Measurements from ENCODE around the gene RACK1. TPM values are rescaled to one million over a fixed set of nuclear protein-coding genes. Genes with fewer than 3 reads are reported as not detected.
A peak's percentile ranks its signal among the peaks of the same experiment; 100 is the strongest.
"Not testable (repeated sequence)": the region's sequence is repeated elsewhere in the genome, so short reads cannot be mapped to it uniquely, and the experiment has no call there.

The RACK1 gene
- total RNA-seq, 1 donor from 2014 or later, result 628 TPM

DNA sequence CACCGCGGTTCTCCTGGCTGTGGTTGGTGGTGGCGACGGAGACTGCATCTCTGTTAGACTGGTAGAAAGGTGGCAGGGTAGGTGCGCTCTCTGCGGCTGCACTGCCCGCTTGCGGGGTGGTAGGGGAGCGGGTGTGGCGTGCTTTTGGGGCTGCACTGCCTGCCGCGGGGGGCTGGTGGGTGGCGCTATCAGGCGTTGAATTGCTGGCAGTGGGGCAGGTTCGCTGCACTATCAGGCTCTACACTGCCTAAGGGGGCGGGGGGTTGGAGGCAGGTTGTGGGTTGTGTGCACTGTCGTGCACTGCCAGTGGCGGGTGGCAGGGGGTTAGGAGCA lies 38.2 kb upstream of the RACK1 start:
- H3K9me3 ChIP-seq (replicated peaks), result no peaks in the 10 kb centered on the region
- H3K27me3 ChIP-seq (ENCODE audit: low read depth), result no peaks in the 10 kb centered on the region
- H3K27ac ChIP-seq (replicated peaks), result no peak overlapping the region
- no peaks in the 10 kb centered on the region for H3K36me3 ChIP-seq
- H3K4me1 ChIP-seq, result no peaks in the 10 kb centered on the region
- no peak overlapping the region for H3K4me3 ChIP-seq
- DNase-seq, result no peak
- intact Hi-C loops (cut with micrococcal nuclease), result no loop called here
- TF ChIP-seq, protein P1, sequence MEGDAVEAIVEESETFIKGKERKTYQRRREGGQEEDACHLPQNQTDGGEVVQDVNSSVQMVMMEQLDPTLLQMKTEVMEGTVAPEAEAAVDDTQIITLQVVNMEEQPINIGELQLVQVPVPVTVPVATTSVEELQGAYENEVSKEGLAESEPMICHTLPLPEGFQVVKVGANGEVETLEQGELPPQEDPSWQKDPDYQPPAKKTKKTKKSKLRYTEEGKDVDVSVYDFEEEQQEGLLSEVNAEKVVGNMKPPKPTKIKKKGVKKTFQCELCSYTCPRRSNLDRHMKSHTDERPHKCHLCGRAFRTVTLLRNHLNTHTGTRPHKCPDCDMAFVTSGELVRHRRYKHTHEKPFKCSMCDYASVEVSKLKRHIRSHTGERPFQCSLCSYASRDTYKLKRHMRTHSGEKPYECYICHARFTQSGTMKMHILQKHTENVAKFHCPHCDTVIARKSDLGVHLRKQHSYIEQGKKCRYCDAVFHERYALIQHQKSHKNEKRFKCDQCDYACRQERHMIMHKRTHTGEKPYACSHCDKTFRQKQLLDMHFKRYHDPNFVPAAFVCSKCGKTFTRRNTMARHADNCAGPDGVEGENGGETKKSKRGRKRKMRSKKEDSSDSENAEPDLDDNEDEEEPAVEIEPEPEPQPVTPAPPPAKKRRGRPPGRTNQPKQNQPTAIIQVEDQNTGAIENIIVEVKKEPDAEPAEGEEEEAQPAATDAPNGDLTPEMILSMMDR (IDR thresholded peaks at IDR 0.05; ENCODE audit: borderline replicate concordance), result no peak

DNA sequence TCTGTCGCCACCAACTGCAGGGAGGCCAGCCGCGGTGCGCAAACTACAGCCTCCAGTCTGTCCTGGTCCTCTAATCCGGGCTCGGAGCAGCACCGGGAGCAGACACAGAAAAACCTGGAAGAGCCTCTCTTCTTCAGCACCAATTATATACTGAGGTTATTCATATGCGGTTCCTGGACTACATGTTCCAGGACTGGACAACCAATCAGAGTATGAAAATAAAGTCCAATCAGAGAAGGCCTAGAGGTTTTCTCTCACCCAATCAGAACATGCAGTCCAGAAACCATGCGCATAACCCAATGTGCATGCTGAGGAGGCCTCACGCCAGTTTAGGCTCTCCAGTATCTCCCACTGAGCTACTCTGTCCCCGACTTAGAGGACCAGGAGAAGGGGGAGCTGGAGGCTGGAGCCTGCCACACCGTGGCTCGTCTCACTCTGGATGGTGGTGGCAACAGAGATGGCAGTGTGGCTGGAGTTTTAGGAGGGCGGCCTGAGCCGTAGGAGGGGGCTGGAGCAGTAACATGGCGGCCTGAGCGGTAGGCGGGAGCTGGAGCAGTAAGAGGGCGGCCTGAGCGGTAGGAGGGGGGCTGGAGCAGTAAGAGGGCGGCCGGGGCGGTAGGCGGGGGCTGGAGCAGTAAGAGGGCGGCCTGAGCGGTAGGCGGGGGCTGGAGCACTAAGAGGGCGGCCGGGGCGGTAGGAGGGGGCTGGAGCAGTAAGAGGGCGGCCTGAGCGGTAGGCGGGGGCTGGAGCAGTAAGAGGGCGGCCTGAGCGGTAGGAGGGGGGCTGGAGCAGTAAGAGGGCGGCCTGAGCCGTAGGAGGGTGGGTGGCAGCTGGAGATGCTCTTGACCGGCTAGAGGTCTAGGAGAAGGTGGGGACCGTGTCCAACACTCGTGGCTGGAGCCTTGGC lies 37.6 kb upstream of the RACK1 start:
- intact Hi-C loops (cut with micrococcal nuclease), result no loop called here
- Histone ChIP-seq H3K36me3 (no peaks in the 10 kb centered on the region), H3K27ac (replicated peaks) (no peak overlapping the region), H3K4me3 (no peak overlapping the region), H3K9me3 (replicated peaks) (no peaks in the 10 kb centered on the region), H3K4me1 (no peaks in the 10 kb centered on the region), H3K27me3 (ENCODE audit: low read depth) (no peaks in the 10 kb centered on the region)
- no peak for DNase-seq
- TF ChIP-seq, protein P1 (IDR thresholded peaks at IDR 0.05; ENCODE audit: borderline replicate concordance), result no peak

DNA sequence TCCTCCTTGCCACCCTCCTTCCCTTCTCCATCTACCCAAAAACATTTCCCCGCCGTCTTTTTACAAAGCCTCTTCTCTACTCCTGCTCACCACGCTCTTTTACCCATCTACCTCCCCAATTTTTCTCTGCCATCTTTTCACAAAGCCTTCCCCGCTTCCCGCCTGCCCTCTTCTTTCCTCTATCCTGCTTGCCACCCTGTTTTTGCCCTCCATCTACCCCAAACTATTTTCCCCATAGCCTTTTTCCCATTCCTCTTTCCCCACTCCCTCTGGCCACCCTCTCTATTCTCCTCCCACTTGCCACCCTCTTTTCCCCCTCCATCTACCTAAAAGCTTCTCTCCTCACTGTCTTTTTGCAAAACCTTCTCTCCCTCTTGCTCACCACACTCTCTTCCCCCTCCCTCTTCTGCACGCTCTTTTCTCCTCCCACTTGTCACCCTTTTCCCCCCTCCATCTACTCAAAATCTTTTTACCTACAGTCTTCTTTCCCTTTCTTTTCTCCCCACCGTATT lies 36.6 kb upstream of the RACK1 start:
- no peaks in the 10 kb centered on the region for H3K4me1 ChIP-seq
- no peak for DNase-seq
- H3K27ac ChIP-seq (replicated peaks), result no peak overlapping the region
- H3K27me3 ChIP-seq (ENCODE audit: low read depth), result no peaks in the 10 kb centered on the region
- no peaks in the 10 kb centered on the region for H3K9me3 ChIP-seq (replicated peaks)
- TF ChIP-seq, protein P1 (IDR thresholded peaks at IDR 0.05; ENCODE audit: borderline replicate concordance), result no peak
- no peak overlapping the region for H3K4me3 ChIP-seq
- intact Hi-C loops (cut with micrococcal nuclease), result no loop called here
- H3K36me3 ChIP-seq, result no peaks in the 10 kb centered on the region

DNA sequence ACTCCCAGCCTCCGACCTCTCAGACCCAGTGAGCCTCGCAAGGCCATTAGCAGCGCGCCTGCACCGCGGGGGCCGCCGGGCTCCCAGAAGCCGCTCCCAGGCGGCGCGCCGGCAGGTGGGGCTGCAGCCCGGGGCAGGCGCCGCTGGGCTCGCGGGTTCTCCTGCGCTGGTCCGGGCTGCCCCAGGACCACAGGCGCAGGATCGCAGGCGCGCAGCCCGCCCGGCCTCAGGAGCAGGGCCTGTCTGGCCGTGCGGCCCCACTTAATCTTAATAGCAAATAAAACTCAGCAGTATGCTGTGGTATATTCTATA lies 29.7 kb upstream of the RACK1 start:
- intact Hi-C loops (cut with micrococcal nuclease); H3K27ac ChIP-seq (replicated peaks); DNase-seq; H3K4me1 ChIP-seq; H3K27me3 ChIP-seq (ENCODE audit: low read depth); H3K9me3 ChIP-seq (replicated peaks); H3K36me3 ChIP-seq: not testable (repeated sequence)
- H3K4me3 ChIP-seq, result peak overlapping the region; percentile 40
- TF ChIP-seq, protein P1 (IDR thresholded peaks at IDR 0.05; ENCODE audit: borderline replicate concordance), result peak; percentile 51

DNA sequence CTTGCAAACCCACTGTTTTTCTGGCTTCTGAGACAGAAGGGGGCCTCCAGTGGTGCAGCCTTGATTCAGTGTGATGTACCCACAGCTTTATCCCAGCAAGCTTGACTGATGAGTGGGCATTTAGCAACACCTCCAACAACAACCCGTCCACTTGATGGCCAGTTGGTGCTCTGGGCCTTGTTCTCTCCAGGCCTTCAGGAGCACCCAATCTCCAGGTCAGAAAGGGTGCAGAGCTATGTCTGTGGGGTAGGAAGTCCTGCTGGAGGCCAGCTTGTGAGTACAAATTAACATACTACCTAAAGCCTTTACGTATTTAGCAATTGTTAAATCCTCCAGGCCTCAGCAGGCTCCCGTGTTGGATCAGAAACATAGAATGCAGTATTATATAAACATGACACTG lies 27.4 kb upstream of the RACK1 start:
- Histone ChIP-seq H3K27ac (replicated peaks) (no peak overlapping the region), H3K4me3 (no peak overlapping the region), H3K27me3 (ENCODE audit: low read depth) (no peaks in the 10 kb centered on the region), H3K36me3 (no peaks in the 10 kb centered on the region), H3K9me3 (replicated peaks) (no peaks in the 10 kb centered on the region), H3K4me1 (no peaks in the 10 kb centered on the region)
- intact Hi-C loops (cut with micrococcal nuclease), result no loop called here
- TF ChIP-seq, protein P1 (IDR thresholded peaks at IDR 0.05; ENCODE audit: borderline replicate concordance), result no peak
- DNase-seq, result no peak

DNA sequence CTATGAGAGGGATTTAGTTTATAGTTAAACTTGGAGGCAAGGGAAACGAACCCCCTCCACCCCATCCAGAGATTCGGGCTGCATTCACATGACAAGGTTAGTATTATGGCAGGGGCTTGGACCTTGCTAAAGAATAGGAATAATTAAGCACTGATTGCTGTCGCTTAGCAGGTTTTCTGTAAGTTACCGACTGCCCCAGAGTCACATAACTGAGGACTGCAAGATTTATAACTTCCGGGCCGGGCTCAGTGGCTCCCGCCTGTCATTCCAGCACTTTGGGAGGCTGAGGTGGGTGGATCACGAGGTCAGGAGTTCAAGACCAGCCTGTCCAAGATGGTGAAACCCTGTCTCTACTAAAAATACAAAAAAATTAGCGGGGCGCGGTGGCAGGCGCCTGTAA lies 24.2 kb upstream of the RACK1 start:
- peaks cover 12% of the 10 kb centered on the region for H3K36me3 ChIP-seq
- H3K27me3 ChIP-seq (ENCODE audit: low read depth); H3K4me3 ChIP-seq; DNase-seq; H3K4me1 ChIP-seq; H3K27ac ChIP-seq (replicated peaks); H3K9me3 ChIP-seq (replicated peaks); intact Hi-C loops (cut with micrococcal nuclease): not testable (repeated sequence)

DNA sequence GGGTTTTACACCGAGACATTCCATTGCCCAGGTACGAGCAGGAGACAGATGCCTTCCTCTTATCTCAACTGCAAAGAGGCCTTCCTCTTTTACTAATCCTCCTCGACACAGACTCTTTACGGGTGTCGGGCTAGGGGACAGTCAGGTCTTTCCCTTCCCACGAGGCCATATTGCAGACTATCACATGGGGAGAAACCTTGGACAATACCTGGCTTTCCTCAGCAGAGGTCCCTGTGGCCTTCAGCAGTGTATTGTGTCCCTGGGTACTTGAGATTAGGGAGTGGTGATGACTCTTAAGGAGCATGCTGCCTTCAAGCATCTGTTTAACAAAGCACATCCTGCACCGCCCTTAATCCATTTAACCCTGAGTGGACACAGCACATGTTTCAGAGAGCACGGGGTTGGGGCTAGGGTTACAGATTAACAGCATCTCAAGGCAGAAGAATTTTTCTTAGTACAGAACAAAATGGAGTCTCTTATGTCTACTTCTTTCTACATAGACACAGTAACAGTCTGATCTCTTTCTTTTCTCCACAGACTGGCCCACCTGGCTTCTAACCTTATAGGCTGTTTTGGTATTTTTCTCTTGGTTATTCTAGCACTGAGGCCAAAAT lies 23.7 kb upstream of the RACK1 start:
- H3K27ac ChIP-seq (replicated peaks); H3K9me3 ChIP-seq (replicated peaks); H3K4me3 ChIP-seq; DNase-seq; intact Hi-C loops (cut with micrococcal nuclease); H3K27me3 ChIP-seq (ENCODE audit: low read depth): not testable (repeated sequence)
- peaks cover 11% of the 10 kb centered on the region for H3K4me1 ChIP-seq
- peaks cover 12% of the 10 kb centered on the region for H3K36me3 ChIP-seq

Measured in left ventricle myocardium inferior (tissue), 1 donor.